Measurements from ENCODE around the gene SPP2.

The SPP2 gene

DNA sequence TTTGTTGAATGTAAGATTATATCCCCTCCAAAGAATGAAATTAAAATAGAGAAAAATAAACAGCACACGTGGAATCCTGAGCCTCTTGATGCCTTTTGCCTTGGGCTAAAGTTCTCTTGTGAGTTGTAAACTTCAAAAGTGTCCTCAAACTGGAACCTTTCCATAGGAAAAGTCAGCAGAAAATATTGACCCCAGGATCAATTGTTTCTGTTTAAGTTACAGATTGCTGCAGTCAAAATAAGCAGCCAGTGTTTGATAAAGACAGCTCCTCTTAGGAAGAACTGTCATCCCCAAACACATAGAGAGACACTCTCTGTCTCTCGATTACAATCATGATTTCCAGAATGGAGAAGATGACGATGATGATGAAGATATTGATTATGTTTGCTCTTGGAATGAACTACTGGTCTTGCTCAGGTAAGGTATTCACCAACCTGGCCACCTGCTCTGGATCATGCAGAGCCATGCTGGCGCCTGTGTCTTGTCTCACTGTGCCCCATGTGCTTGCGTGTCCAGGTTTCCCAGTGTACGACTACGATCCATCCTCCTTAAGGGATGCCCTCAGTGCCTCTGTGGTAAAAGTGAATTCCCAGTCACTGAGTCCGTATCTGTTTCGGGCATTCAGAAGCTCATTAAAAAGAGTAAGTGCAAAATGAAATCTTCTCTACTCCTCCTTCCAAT is at the start of gene SPP2:
Gene SPP2, plus strand, starts transcription at position 248 of the 681 bp plus-strand sequence. Its CDS starts 85 bp downstream, at position 333.
- no peak for DNase-seq (ENCODE audit: low read depth in 3 of 3)

- DNase-seq (ENCODE audit: low read depth in 3 of 3): no peak
Observed at GRCh38 chr2:234001380-234002160, 48.9 kb upstream of the SPP2 start.

GRCh38 chr2:234002281-234002680 is 48.2 kb upstream of the SPP2 start:
- DNase-seq (ENCODE audit: low read depth in 3 of 3): no peak

GRCh38 chr2:234003972-234004617 is 46.4 kb upstream of the SPP2 start:
- DNase-seq (ENCODE audit: low read depth in 3 of 3): no peak

DNA sequence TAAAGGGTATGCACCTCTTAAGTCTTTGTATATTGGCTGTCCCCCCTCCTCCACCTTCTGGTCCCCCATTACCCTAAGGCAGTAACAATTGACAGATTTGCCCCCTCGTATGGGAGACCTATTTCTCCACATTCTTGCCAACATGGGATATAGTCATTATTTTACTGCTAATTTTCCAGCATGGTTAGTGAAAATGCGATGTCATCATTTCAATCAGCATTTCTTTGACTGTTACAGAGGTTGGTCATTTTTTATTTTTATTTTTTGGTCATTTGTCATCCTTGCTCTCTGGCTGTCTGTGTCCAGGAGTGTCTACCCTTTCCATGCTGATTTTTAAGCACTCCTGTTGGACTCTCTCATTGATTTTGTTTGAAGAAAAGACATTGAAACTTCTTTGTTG is 45.4 kb upstream of the SPP2 start:
- DNase-seq (ENCODE audit: low read depth in 3 of 3): no peak

DNA sequence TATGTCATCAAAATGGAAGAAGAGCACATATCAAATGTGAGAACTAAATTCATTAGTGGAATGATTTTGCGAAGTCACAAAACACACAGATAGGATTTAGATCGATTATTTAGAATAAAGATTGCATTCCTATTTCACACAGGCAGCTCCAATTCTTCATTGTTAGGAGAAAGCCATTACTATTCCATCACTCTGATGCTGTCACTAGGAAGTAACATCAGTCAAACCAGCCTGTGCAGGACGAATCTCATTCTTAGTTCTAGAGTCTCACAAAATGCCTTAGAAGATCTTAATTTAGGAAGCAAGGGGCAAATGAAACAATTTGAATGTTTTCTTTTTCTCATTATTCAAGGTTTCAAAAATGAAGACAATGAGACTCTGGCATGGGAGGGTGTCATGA is 44.0 kb upstream of the SPP2 start:
- no peak for DNase-seq (ENCODE audit: low read depth in 3 of 3)

DNA sequence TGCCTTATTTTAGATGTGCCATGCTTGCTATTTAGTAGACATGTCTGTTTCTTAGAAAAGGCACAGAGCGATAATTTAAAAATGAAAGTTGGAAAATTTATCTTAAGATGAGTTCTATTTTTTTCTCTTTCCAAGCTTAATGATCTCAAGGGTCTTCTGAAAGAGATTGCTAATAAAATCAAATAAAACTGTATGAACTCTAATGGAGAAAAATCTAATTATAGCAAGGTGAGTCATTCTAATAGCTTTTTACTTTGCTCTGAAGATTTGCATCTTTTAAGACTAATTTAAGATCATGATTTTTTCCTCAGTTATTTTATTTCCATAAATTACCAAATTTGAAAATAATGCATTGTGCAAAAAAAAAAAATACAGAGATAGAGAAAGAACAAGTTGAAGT is 36.1 kb upstream of the SPP2 start:
- DNase-seq (ENCODE audit: low read depth in 3 of 3): no peak

GRCh38 chr2:234015861-234016260 is 34.6 kb upstream of the SPP2 start:
- no peak for DNase-seq (ENCODE audit: low read depth in 3 of 3)

GRCh38 chr2:234019896-234020295 is 30.6 kb upstream of the SPP2 start:
- DNase-seq (ENCODE audit: low read depth in 3 of 3): no peak

GRCh38 chr2:234020332-234020731 is 30.2 kb upstream of the SPP2 start:
- no peak for DNase-seq (ENCODE audit: low read depth in 3 of 3)

DNA sequence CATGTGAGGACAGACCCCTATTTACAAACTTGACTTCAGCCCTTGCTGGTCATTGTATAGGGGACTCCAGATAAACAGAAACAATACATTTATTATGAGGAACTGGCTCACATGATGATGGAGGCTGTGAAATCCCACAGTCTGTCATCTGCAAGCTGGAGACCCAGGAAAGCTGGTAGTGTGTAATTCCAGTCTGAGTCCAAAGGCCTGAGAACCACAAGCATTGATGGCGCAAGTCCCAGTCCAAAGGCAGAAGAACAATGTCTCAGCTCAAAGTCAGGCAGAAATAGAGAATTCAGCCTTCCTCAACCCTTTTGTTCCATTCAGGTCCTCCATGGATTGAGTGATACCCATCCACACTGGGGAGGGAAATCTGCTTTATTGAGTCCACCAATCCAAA is 28.1 kb upstream of the SPP2 start:
- DNase-seq (ENCODE audit: low read depth in 3 of 3): no peak

DNA sequence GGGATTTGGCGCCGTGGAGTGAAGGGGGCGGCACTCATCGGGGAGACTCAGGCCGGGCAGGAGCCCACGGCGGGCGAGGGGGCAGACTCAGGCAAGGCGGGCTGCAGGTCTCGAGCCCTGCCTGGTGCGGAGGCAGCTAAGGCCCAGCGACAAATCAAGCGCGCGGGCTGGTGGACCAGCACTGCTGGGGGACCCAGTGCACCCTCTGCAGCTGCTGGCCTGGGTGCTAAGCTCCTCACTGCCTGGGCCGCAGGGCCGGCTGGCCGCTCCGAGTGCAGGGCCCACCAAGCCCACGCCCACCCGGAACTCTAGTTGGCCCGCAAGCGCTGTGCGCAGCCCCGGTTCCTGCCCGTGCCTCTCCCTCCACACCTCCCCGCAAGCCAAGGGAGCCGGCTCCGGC is 26.2 kb upstream of the SPP2 start:
- no peak for DNase-seq (ENCODE audit: low read depth in 3 of 3)

DNA sequence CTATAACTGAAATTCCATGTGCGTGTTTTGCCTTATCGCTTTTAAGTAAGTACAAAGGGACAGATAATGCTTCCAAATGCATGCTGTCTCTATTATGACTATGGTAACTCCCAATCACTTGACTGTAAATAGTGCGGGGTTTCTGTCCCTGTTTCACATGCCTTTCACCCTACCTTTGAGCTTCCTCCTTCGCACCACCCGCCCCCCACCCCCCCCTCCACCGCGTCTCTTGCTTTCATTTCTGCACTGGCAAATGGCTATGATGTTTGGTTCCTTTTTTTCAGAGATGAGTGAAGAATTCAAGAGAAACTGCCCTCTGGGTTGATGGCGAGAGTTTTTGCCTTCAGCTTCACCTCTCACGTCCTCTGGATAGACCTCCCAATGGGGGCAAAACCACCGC is 25.0 kb upstream of the SPP2 start:
- DNase-seq (ENCODE audit: low read depth in 3 of 3): no peak

DNA sequence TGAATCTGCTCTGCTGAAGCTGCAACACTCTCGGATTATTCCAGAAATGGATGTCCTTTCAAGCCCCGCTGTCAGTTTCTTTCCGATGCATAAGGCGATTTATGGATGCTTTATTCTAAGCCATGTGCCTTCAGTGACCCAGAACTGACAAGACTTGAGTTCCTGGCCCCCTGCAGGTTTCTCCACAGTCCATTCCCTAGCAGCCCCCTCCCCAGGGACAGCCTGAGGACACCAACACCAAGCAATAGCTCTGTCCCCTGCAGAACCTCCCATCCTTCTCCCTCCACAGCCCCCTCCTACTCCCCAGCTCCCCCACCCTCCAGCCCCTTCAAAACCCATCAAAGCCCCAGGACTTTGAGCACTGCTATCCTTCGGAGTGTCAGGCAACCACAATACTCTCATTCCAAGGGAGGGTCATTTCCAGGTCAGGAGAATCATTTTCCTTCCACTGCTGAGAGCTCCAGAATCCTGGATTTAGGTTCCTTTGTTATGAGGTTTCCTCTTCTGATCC is 24.6 kb upstream of the SPP2 start:
- no peak for DNase-seq (ENCODE audit: low read depth in 3 of 3)

GRCh38 chr2:234026693-234027254 is 23.7 kb upstream of the SPP2 start:
- DNase-seq (ENCODE audit: low read depth in 3 of 3): no peak

DNA sequence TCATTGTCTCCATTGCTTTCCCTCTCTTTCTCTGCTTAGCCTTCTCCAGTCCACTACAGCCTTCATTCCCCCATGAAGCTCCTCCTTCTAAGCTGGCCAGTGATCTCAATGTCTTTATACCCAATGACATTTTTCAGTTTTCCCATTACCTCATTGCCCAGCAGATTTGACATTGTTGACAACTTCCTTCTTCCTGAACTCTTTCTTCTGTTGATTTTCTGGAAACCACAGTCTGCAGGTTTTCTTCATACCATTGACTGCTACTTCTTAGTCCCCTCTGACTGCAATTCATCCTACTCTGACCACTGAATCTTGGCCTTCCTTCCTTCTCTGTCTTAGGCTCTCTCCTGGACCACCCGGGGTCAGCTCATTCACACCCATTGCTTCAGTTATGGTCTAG is 22.9 kb upstream of the SPP2 start:
- DNase-seq (ENCODE audit: low read depth in 3 of 3): no peak

GRCh38 chr2:234029150-234029733 is 21.3 kb upstream of the SPP2 start:
- no peak for DNase-seq (ENCODE audit: low read depth in 3 of 3)

DNA sequence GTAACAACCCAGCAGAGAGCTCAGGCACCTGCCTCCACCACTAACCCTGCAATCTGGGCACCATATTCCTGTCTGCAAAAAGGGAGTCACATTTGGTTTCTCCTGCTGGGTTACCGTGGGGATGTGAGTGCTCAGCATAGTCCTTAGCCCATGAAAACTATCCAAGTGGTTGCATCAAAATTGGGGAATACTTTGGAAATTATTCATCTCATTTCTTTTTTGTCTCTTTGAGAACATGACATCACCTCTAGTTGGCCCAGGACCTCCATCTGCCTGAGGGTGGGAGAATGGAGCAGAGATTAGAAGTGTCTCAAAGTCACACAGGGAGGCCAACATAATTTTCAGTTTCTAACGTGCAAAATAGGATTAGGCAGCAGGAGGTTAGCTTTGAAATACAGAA is 19.3 kb upstream of the SPP2 start:
- no peak for DNase-seq (ENCODE audit: low read depth in 3 of 3)

- no peak for DNase-seq (ENCODE audit: low read depth in 3 of 3)
Observed at GRCh38 chr2:234032279-234032856, 18.1 kb upstream of the SPP2 start.

DNA sequence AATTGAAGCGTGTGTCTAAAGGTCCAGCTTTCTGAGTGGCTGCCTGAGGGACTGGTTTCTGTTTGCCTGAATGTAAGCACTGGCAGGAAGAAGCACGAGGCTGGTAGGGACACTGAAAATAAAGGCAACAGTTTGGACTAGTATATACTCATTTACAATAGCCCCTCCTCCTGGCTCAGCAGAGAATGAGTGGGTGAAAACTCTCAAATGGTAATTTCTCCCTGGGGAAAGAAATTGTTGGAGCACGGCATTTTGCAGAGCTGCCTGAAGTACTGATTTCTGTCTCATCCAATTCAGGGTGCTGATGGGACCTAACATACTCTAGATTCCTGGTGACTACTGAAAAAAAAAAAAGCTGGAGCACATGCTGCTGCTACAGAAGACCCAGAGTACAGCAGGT is 17.3 kb upstream of the SPP2 start:
- DNase-seq (ENCODE audit: low read depth in 3 of 3): no peak

DNA sequence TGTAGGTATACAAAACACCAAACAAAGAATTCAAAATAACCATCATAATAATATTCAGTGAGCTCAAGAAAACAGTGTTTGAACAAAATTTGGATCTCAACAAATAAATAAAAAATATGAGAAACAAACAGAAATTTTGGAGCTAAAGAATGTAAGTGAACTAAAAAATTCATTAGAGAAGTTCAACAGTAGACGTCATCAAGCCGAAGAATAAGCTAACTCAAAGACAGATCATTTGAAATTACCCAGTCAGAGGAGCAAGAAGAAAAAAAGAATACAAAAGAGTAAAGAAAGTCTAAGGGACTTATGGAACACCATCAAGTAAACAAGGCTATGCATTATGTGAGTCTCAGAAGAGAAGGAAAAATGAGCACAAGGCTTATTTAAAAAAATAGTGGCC is 16.6 kb upstream of the SPP2 start:
- no peak for DNase-seq (ENCODE audit: low read depth in 3 of 3)

All from stimulated activated CD4-positive, alpha-beta T cell treated with anti-CD3 and anti-CD28 coated beads, TNF-alpha, amount 100 ng/mL, for 4 hours (primary cell).